Placental epithelial cell (primary cell): Measurements from ENCODE around the gene VSTM4. TPM values are rescaled to one million over a fixed set of nuclear protein-coding genes. Genes with fewer than 3 reads are reported as not detected.

Experiments
- small RNA-seq: library from RNA; depleted of rRNA; stranded (forward); fragments of <200 nt; gene quantifications from one replicate; pipeline ENCODE3, GENCODE V24; 2012
- total RNA-seq: library from RNA; depleted of rRNA; stranded (reverse); fragments of >200 nt; gene quantifications from 2 replicates; pipeline ENCODE4 v1.2.3, GENCODE V29; 2012

VSTM4 gene
- total RNA-seq: not detected in 2 replicates

DNA sequence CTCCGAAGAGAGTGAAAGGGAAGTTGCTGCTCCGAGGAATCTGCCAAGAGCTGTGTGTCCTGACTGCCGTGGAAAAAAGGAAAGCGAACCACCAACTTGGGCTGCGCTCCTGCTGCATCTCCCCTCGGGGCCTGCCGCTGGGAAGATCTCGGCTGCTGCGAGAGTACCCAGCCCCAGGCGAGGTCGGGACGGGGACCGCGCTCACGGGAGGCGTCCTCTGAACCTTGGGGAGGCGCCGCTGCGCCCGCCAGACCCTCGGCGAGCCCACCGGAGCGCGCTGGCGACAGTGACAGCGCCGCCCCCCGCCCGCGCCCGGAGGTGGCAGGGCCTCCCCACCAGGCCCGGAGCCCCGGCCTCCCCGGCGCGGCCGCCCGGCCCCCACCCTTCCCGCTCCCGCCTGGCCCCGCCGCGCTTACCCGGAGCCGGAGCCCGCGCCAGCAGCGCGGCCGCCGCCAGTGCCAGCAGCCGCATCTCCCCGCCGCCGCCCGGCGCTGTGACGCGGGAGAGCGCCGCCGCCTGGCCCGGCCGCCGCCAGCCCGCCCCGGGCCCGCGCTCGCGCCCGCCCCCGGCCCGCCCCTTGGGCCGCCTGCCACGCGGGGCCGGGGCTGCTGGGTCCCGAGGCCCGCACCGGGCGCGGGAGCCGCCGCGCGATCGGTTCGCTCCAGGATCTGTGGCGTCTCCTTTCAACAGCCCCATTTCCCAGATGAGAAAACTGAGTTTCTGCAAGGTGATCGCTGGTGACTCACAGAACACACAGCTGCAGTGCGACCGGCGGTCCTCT is at the start of gene VSTM4:
TSS of gene VSTM4 (minus strand) at position 508 of the 781 bp plus-strand sequence. CDS start at position 471, 37 bp downstream.

GRCh38 chr10:49133706-49134248 is 18.5 kb upstream of the VSTM4 start, which contains the start of gene FAM170B:
Gene FAM170B, minus strand, starts transcription at chr10:49134021. Its CDS starts 103 bp downstream, at chr10:49133918.

Small RNAs within 50 kb of the gene (small RNA-seq; reads per million reads assigned to genes)
- gene MIR4294: not detected

Other genes starting within 250 kb of the VSTM4 start
- not detected in 2 replicates for gene LRRC18, start 175.7 kb downstream of the VSTM4 start, total RNA-seq
- gene FAM170B, start 18.5 kb upstream of the VSTM4 start, total RNA-seq: not detected in 2 replicates
- not detected in 2 replicates for gene TMEM273, start 72.9 kb upstream of the VSTM4 start, total RNA-seq
- not detected in 2 replicates for gene C10orf71, start 183.6 kb upstream of the VSTM4 start, total RNA-seq